Spleen (tissue), 7 donors: ENCODE measurements around the gene CHST13.

ENCODE experiments used
- POLR2A ChIP-seq, 3 donors: fragments of 450-650 bp; IDR thresholded peaks; one replicate each; pipeline ENCODE4 v1.5.1; 2017; ENCODE audit warnings: antibody characterized with exemption in 3 of 3, mild to moderate bottlenecking in 1 of 3
- POLR2AphosphoS5 ChIP-seq, 3 donors: sonication (generic); formaldehyde crosslinking; IDR thresholded peaks; one replicate each; pipeline ENCODE4 v1.5.1; 2017; ENCODE audit warnings: antibody characterized with exemption in 3 of 3
- TF ChIP-seq, protein P1 (sequence below), 11 experiments: fragments of 200-600 bp in 7 of 11; fragments of 450-650 bp in 4 of 11; sonication (generic) in 4 of 11; IDR thresholded peaks in 8 of 11; conservative IDR thresholded peaks in 3 of 11; 1 replicate in 7 of 11; 2 replicates in 4 of 11; pipeline versions ENCODE4 v1.4.0 to v1.8.0; 2016 to 2021; ENCODE audit warnings: antibody characterized with exemption in 11 of 11, inconsistent platforms in 4 of 11, mild to moderate bottlenecking in 1 of 11
- donor health status: DM: no; HTN: no; CAD: no; lungs with moderate emphysema.
- donor health status: DM: no; HTN: no; CAD: no.
- donor health status: DM: no; HTN: no; CAD: no.

DNA sequence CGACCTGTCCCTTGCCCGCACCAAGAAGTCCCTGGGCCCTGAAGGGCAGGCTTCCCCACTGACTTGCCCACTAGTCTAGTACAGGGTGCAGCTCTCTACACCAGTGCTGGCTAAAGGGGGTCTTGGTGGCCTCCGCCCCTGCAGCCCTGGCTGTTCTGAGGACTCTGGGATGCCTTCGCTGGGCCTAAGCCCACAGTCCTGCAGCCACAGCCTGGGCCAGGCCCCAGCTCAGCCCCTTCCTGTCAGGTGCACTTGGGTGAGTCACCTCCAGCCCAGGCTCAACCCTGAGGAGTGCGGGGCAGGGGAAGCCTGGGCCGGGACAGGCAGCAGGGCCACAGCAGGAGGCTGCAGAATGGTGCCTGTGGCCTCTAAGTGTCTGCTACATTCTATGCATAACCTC, 33.8 kb downstream of the CHST13 start:
- TF ChIP-seq, protein P1, sequence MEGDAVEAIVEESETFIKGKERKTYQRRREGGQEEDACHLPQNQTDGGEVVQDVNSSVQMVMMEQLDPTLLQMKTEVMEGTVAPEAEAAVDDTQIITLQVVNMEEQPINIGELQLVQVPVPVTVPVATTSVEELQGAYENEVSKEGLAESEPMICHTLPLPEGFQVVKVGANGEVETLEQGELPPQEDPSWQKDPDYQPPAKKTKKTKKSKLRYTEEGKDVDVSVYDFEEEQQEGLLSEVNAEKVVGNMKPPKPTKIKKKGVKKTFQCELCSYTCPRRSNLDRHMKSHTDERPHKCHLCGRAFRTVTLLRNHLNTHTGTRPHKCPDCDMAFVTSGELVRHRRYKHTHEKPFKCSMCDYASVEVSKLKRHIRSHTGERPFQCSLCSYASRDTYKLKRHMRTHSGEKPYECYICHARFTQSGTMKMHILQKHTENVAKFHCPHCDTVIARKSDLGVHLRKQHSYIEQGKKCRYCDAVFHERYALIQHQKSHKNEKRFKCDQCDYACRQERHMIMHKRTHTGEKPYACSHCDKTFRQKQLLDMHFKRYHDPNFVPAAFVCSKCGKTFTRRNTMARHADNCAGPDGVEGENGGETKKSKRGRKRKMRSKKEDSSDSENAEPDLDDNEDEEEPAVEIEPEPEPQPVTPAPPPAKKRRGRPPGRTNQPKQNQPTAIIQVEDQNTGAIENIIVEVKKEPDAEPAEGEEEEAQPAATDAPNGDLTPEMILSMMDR (IDR thresholded peaks at IDR 0.05 in 8 of 11, conservative IDR thresholded peaks at IDR 0.05 in 3 of 11): no peak
- TF ChIP-seq POLR2A (IDR thresholded peaks at IDR 0.05) (no peak), POLR2AphosphoS5 (IDR thresholded peaks at IDR 0.05) (no peak)
